ENCODE data around the gene PCDHAC1. TPM values are rescaled to one million over a fixed set of nuclear protein-coding genes. Genes with fewer than 3 reads are reported as not detected.

Gene PCDHAC1
- total and polyA plus RNA-seq, 9 of the 15 experiments (the other 6 are each of a cell fraction or from before 2014, with no cell fraction given): not detected

- BruUV-seq (replicated peaks): no TSS peak
- Histone ChIP-seq H3K27me3 (ENCODE audit: control insufficient read depth in 2 of 2, insufficient read depth in 2 of 2, low read length in 2 of 2) (no peaks in the 10 kb centered on the region), H3K9me1 (ENCODE audit: control insufficient read depth, insufficient read depth, low read length) (no peaks in the 10 kb centered on the region), H3K4me3 (no peak overlapping the region), H3K9ac (ENCODE audit: insufficient read depth in 1 of 2, low read depth in 2 of 2, low read length in 2 of 2) (no peak overlapping the region), H3K79me2 (ENCODE audit: control insufficient read depth, insufficient read depth, low read length) (no peaks in the 10 kb centered on the region), H3K9me3 (replicated peaks; ENCODE audit: control insufficient read depth, insufficient read depth, low read depth, low read length) (0 out of 2 replicates have a peak, but pooled peaks cover 2% of the 10 kb centered on the region), H3K4me1 (replicated peaks in 1 of 2; ENCODE audit: control insufficient read depth in 2 of 2, insufficient read depth in 2 of 2, low read length in 2 of 2) (no peaks in the 10 kb centered on the region; a peak in 1 of 5 replicates), H3K4me2 (ENCODE audit: insufficient read depth, low read length) (no peak overlapping the region), H3K36me3 (ENCODE audit: control insufficient read depth, insufficient read depth, low read length) (no peaks in the 10 kb centered on the region), H3K27ac (ENCODE audit: extremely low read depth, low read depth, low read length) (no peak overlapping the region), H4K20me1 (replicated peaks; ENCODE audit: control insufficient read depth, insufficient read depth, low read length) (no peaks in the 10 kb centered on the region), H2AFZ (ENCODE audit: low read depth, low read length) (no peak overlapping the region)
- TF ChIP-seq YY1 (IDR thresholded peaks at IDR 0.05; ENCODE audit: borderline replicate concordance in 1 of 3, control insufficient read depth in 1 of 3, extremely low read depth in 1 of 3, insufficient read depth in 3 of 3, insufficient read length in 1 of 3, insufficient replicate concordance in 2 of 3, low read depth in 1 of 3, low read length in 2 of 3) (no peak), CTCF (IDR thresholded peaks at IDR 0.05 in 2 of 3, conservative IDR thresholded peaks at IDR 0.05 in 1 of 3; ENCODE audit: insufficient read depth in 2 of 3, low read depth in 1 of 3, low read length in 3 of 3) (peak in 1 of 3 experiments; percentile 15; a peak in 1 of 6 replicates), ETV1 (tag; conservative IDR thresholded peaks at IDR 0.05; ENCODE audit: low read depth) (0 out of 2 replicates have a peak, but pooled peaks have one; percentile 26)
- no peak for FAIRE-seq
- CTCF ChIA-PET (ENCODE audit: low intra/inter-chr PET ratio): no interaction called here
- POLR2A ChIA-PET: no interaction called here
- no peak for ATAC-seq
- DNase-seq (ENCODE audit: extremely low read depth in 1 of 4, low spot score in 3 of 4): no peak
- in situ Hi-C loops (cut with MboI) (no loop called here), intact Hi-C loops (cut with micrococcal nuclease) (no loop called here)
- WGBS (ENCODE audit: insufficient coverage, low coverage, missing lambda C conversion rate): 8% methylated on average over 12 of the region's 12 CpGs
Observed at GRCh38 chr5:140882591-140882899, 43.6 kb upstream of the PCDHAC1 start.
